K562 (cell line): Measurements from ENCODE around the gene UBE2M. TPM values are rescaled to one million over a fixed set of nuclear protein-coding genes. Genes with fewer than 3 reads are reported as not detected.
A peak's percentile ranks its signal among the peaks of the same experiment; 100 is the strongest.

ENCODE experiments used
- ARID3A ChIP-seq: IDR thresholded peaks from 2 replicates; pipeline ENCODE4 v1.6.1; 2012; ENCODE audit warnings: low read depth, low read length, improper control_type of control experiment, borderline replicate concordance
- CCNT2 ChIP-seq: IDR thresholded peaks from 2 replicates; pipeline ENCODE4 v1.6.1; 2011; ENCODE audit warnings: borderline replicate concordance, low read depth, mild to moderate bottlenecking, moderate library complexity, mixed read lengths, low read length; ENCODE audit not compliant: insufficient read length; ENCODE audit errors: extremely low read depth
- CGGBP1 ChIP-seq: fragments of 250-450 bp; sonication (Bioruptor Pico); IDR thresholded peaks from 2 replicates; pipeline ENCODE4 v1.9.0; 2021; ENCODE audit warnings: mild to moderate bottlenecking
- MAZ ChIP-seq, 2 experiments: fragments of 450-650 bp in 1 of 2; sonication (generic) in 1 of 2; formaldehyde crosslinking; IDR thresholded peaks in 1 of 2; conservative IDR thresholded peaks in 1 of 2; 2 replicates each; pipeline versions ENCODE4 v1.4.0 to v1.5.0; 2020; ENCODE audit warnings: mild to moderate bottlenecking in 1 of 2, missing genetic modification reagents in 1 of 2
- RBM22 ChIP-seq: fragments of 200-400 bp; formaldehyde crosslinking; IDR thresholded peaks from 2 replicates; pipeline ENCODE4 v1.6.1; 2018; ENCODE audit warnings: low read length, low read depth; ENCODE audit not compliant: poor library complexity, severe bottlenecking
- ZNF347 ChIP-seq: fragments of 450-650 bp; formaldehyde crosslinking; IDR thresholded peaks from 2 replicates; pipeline ENCODE4 v1.4.0; 2020; ENCODE audit warnings: low read depth, mild to moderate bottlenecking, moderate library complexity
- polyA plus RNA-seq, 8 experiments: library from polyadenylated mRNA; depleted of rRNA in 4 of 8; stranded (reverse) in 5 of 8; unstranded in 3 of 8; fragments of >200 nt; fragmentation: Nextera tagmentation in 2 of 8; fragmentation: Illumina TruSeq in 1 of 8; extraction: Ambion mirVana in 2 of 8; extraction: Trizol in 1 of 8; gene quantifications; 2 replicates each; pipeline versions ENCODE4 v1.2.1 to v1.2.3, GENCODE V29; 2011 to 2014; ENCODE audit warnings: inconsistent platforms in 1 of 8, missing spikeins in 1 of 8
- total RNA-seq, 7 experiments: library from RNA; depleted of rRNA in 6 of 7; stranded (reverse); fragments of >200 nt in 6 of 7; fragmentation: Illumina TruSeq in 2 of 7; extraction: Trizol in 2 of 7; gene quantifications; 2 replicates each; pipeline versions ENCODE4 v1.2.1 to v1.2.3, GENCODE V29; 2011 to 2021; ENCODE audit warnings: low replicate concordance in 1 of 7

Gene UBE2M
- total and polyA plus RNA-seq, 9 of the 15 experiments (the other 6 are each of a cell fraction or from before 2014, with no cell fraction given) = 0.92 to 163 (median 85.7) TPM

GRCh38 chr19:58543826-58544590 is 14.4 kb downstream of the UBE2M start, which contains the start of gene TRIM28 (continued):
- TF ChIP-seq ARID3A (peak; percentile 37; the same call in 1 of the 2 replicates), CCNT2 (peak; percentile 54), RBM22 (no peak), CGGBP1 (peak; percentile 97), ZNF347 (CRISPR knock-in tag) (no peak), MAZ (CRISPR knock-in tag; conservative IDR thresholded peaks at IDR 0.05 in 1 of 2, IDR thresholded peaks at IDR 0.05 in 1 of 2) (peak; percentile 75 to 83)
